HCT116 (cell line): ENCODE results near the gene CACNA1C. TPM values are rescaled to one million over a fixed set of nuclear protein-coding genes. Genes with fewer than 3 reads are reported as not detected.
A peak's percentile ranks its signal among the peaks of the same experiment; 100 is the strongest.

Source experiments
- ATAC-seq: fragments of 200-7000 bp; cut with Tn5 transposase; 2 replicates; pipeline ENCODE4 v1.9.1; 2020; ENCODE audit warnings: mild to moderate bottlenecking, moderate library complexity
- BruUV-seq: library from RNA; stranded (reverse); fragments of 400-500 nt; replicated peaks from 2 replicates; lab custom pipeline; 2021; lab: Mats Ljungman, UMichigan
- CTCF ChIA-PET: fragments of 300-600 bp; sonication (Branson Sonifier 250); formaldehyde crosslinking; loops from one replicate; lab custom pipeline; 2021; ENCODE audit warnings: antibody characterized with exemption; lab: Charles Lee
- POLR2A ChIA-PET: fragments of 300-600, 350-600 bp; sonication (Branson Sonifier 250); formaldehyde crosslinking; loops from one replicate; lab custom pipeline; 2021; ENCODE audit warnings: antibody characterized with exemption; lab: Charles Lee
- RAD21 ChIA-PET, 2 experiments: fragments of 300-600 bp; sonication (Branson Sonifier 250); formaldehyde crosslinking; loops; one replicate each; lab custom pipeline; 2023; ENCODE audit warnings: low total read pairs in 2 of 2; ENCODE audit not compliant: uncharacterized antibody in 2 of 2, unreplicated experiment in 2 of 2, low non-redundant PET in 1 of 2; lab: Charles Lee
- DNase-seq: peaks from one replicate; pipeline ENCODE4 v3.0.0-alpha.2; 2010; ENCODE audit warnings: low read depth, low spot score
- H2AFZ ChIP-seq: fragments of 200-600 bp; shearing (Covaris generic), sonication (generic); 2 replicates; pipeline ENCODE4 v1.6.1; 2017; ENCODE audit warnings: low read depth, mixed run types, mixed read lengths, antibody characterized with exemption, low read length; ENCODE audit not compliant: poor library complexity, severe bottlenecking
- H3K27ac ChIP-seq: 2 replicates; pipeline ENCODE4 v1.5.1; 2012; ENCODE audit warnings: low read depth, low read length
- H3K27me3 ChIP-seq: fragments of 200-600 bp; sonication (generic); 2 replicates; pipeline ENCODE4 v1.6.1; 2016; ENCODE audit warnings: mixed run types, low read length, mixed read lengths; ENCODE audit not compliant: insufficient read depth
- H3K36me3 ChIP-seq, 2 experiments: fragments of 200-500 bp in 1 of 2; fragments of 200-600 bp in 1 of 2; sonication (Bioruptor generic) in 1 of 2; sonication (generic) in 1 of 2; 2 replicates each; pipeline versions ENCODE4 v1.5.1 to v1.6.1; 2014 to 2016; ENCODE audit warnings: low read length in 2 of 2, inconsistent platforms in 1 of 2, mixed read lengths in 1 of 2, mixed run types in 1 of 2; ENCODE audit not compliant: insufficient read depth in 2 of 2, control insufficient read depth in 1 of 2
- H3K4me1 ChIP-seq, 2 experiments: fragments of 200-600 bp in 1 of 2; sonication (generic) in 1 of 2; 2 replicates each; pipeline versions ENCODE4 v1.5.1 to v1.6.1; 2012 to 2017; ENCODE audit warnings: low read length in 2 of 2, inconsistent platforms in 1 of 2, mild to moderate bottlenecking in 1 of 2, mixed read lengths in 1 of 2, mixed run types in 1 of 2, moderate library complexity in 1 of 2; ENCODE audit not compliant: insufficient read depth in 2 of 2, control insufficient read depth in 1 of 2
- H3K4me2 ChIP-seq: fragments of 200-600 bp; sonication (generic); 2 replicates; pipeline ENCODE4 v1.6.1; 2017; ENCODE audit warnings: mixed run types, low read length, mixed read lengths
- H3K4me3 ChIP-seq, 2 experiments: fragments of 200-600 bp in 1 of 2; sonication (generic) in 1 of 2; replicated peaks in 1 of 2; 2 replicates each; pipeline ENCODE4 v1.5.1; 2011 to 2016; ENCODE audit warnings: low read length in 2 of 2, control low read depth in 1 of 2, low read depth in 1 of 2, mild to moderate bottlenecking in 1 of 2, mixed read lengths in 1 of 2, mixed run types in 1 of 2
- H3K79me2 ChIP-seq: fragments of 200-600 bp; sonication (generic); 2 replicates; pipeline ENCODE4 v1.6.1; 2017; ENCODE audit warnings: mild to moderate bottlenecking, mixed run types, low read length, moderate library complexity, mixed read lengths; ENCODE audit not compliant: insufficient read depth
- H3K9ac ChIP-seq: fragments of 200-600 bp; sonication (generic); 2 replicates; pipeline ENCODE4 v1.6.1; 2016; ENCODE audit warnings: low read length, mixed read lengths
- H3K9me2 ChIP-seq: fragments of 200-600 bp; sonication (generic), shearing (Covaris generic); 2 replicates; pipeline ENCODE4 v1.6.1; 2017; ENCODE audit warnings: mixed run types, mild to moderate bottlenecking, moderate library complexity; ENCODE audit not compliant: insufficient read depth
- H3K9me3 ChIP-seq, 2 experiments: fragments of 200-500 bp in 1 of 2; fragments of 200-600 bp in 1 of 2; sonication (Bioruptor generic) in 1 of 2; sonication (generic) in 1 of 2; 2 replicates each; pipeline ENCODE4 v1.6.1; 2014 to 2017; ENCODE audit warnings: low read length in 2 of 2, mixed read lengths in 2 of 2, inconsistent platforms in 1 of 2, low read depth in 1 of 2, mild to moderate bottlenecking in 1 of 2, mixed run types in 1 of 2, moderate library complexity in 1 of 2; ENCODE audit not compliant: control insufficient read depth in 1 of 2, insufficient read depth in 1 of 2
- H4K20me1 ChIP-seq: fragments of 200-600 bp; sonication (generic), shearing (Covaris generic); 2 replicates; pipeline ENCODE4 v1.6.1; 2017; ENCODE audit warnings: mixed run types, mild to moderate bottlenecking, moderate library complexity; ENCODE audit not compliant: insufficient read depth
- POLR2AphosphoS5 ChIP-seq: IDR thresholded peaks from 2 replicates; pipeline ENCODE4 v1.6.1; 2011; ENCODE audit warnings: mild to moderate bottlenecking, low read depth, low read length, moderate library complexity
- SRF ChIP-seq: IDR thresholded peaks from 2 replicates; pipeline ENCODE4 v1.6.1; 2012; ENCODE audit warnings: low read depth
- ZBTB33 ChIP-seq: IDR thresholded peaks from 2 replicates; pipeline ENCODE4 v1.6.1; 2011; ENCODE audit warnings: mild to moderate bottlenecking, low read length, moderate library complexity; ENCODE audit not compliant: insufficient replicate concordance; ENCODE audit errors: extremely low read depth
- intact Hi-C: fragments of 100-400 bp; cut with micrococcal nuclease; formaldehyde crosslinking; loops from 2 replicates; pipeline ENCODE4 v1.10.0; 2022
- total RNA-seq: library from RNA; stranded (reverse); gene quantifications from one replicate; pipeline ENCODE4 v1.2.1, GENCODE V29; 2021; ENCODE audit not compliant: unreplicated experiment

The CACNA1C gene
- total RNA-seq, 1 experiment from 2014 or later = 0.05 TPM

- RAD21 ChIA-PET = no interaction called here
- no TSS peak for BruUV-seq
- Histone ChIP-seq H3K9ac (no peak overlapping the region), H4K20me1 (no peaks in the 10 kb centered on the region), H3K9me2 (no peaks in the 10 kb centered on the region), H2AFZ (peak overlapping the region; percentile 77), H3K4me2 (peak overlapping the region; percentile 69), H3K4me1 (peaks cover 12 to 17% of the 10 kb centered on the region in 2 experiments), H3K79me2 (no peaks in the 10 kb centered on the region), H3K4me3 (peak overlapping the region; percentile 5 to 38; a peak in 3 of 4 replicates), H3K27ac (no peak overlapping the region), H3K27me3 (no peaks in the 10 kb centered on the region), H3K9me3 (no peaks in the 10 kb centered on the region), H3K36me3 (no peaks in the 10 kb centered on the region)
- intact Hi-C loops = no loop called here
- DNase-seq (no peak), ATAC-seq (peak; percentile 25)
- TF ChIP-seq POLR2AphosphoS5 = no peak
- CTCF ChIA-PET = interaction anchor here (0.8 kb wide), 1 partner anchor 86 kb away, joined by 3 read pairs; no protein-coding TSS in a partner anchor
- POLR2A ChIA-PET = no interaction called here
These were observed 145.8 kb downstream of the CACNA1C start for GRCh38 chr12:2198542-2198941.

- ChIA-PET POLR2A (no interaction called here), CTCF (no interaction called here), RAD21 (no interaction called here)
- no peak overlapping the region for H3K9ac ChIP-seq
- intact Hi-C loops = no loop called here
- no peaks in the 10 kb centered on the region for H3K79me2 ChIP-seq
- H3K9me2 ChIP-seq = no peaks in the 10 kb centered on the region
- peaks cover 23% of the 10 kb centered on the region; the same call in 1 of the 2 replicates for H3K27me3 ChIP-seq
- BruUV-seq = no TSS peak
- no peak for ATAC-seq
- no peak overlapping the region for H2AFZ ChIP-seq
- H3K4me1 ChIP-seq = no peaks in the 10 kb centered on the region
- DNase-seq = no peak
- TF ChIP-seq ZBTB33 (no peak), SRF (no peak)
- H3K4me3 ChIP-seq = no peak overlapping the region
- H3K9me3 ChIP-seq = no peaks in the 10 kb centered on the region
- no peaks in the 10 kb centered on the region for H3K36me3 ChIP-seq
- H4K20me1 ChIP-seq = no peaks in the 10 kb centered on the region
- H3K27ac ChIP-seq = no peak overlapping the region
- no peak overlapping the region for H3K4me2 ChIP-seq
These were observed 153.2 kb downstream of the CACNA1C start for GRCh38 chr12:2205996-2206395.
